Measurements from ENCODE around the gene IKZF2.

IKZF2 gene

DNA sequence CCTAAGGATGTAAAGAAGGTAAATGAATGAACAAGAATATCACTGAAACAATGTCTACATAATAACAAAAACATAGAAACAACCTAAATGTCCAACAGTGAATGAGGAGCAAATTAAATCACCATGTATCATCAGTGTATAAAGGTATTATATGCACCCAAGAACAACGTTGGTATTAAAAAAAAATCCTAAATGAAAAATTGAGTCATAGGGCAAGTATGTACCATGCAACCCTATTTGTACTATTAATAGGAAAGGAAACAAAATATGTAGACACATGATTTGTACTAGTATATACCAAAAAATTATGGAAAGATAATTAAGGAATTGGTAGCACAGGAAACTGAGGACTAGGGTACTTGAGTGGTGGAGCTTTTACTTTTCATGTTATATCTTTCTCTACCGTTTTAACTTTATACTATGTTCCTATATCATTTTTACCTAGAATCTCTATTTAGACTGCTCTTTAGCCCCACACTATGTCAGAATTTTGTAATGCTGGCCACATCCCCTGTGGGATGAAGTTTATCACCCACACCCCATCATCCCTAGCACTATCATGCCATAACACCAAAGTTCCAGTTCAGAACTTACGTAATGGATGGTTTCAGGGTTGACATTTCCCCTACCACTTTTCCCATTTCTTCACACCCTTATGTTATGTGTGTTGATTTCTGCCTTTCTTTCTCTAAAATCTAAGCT is 25.6 kb downstream of the IKZF2 start:
- DNase-seq (ENCODE audit: low spot score) = no peak
- Histone ChIP-seq H3K4me3 (no peak overlapping the region), H3K27ac (no peak overlapping the region)
- no peak for TF ChIP-seq CTCF (IDR thresholded peaks at IDR 0.05)

- no peak overlapping the region for H3K4me3 ChIP-seq
- no peak overlapping the region for H3K27ac ChIP-seq
- DNase-seq (ENCODE audit: low spot score) = no peak
Observed at GRCh38 chr2:213122725-213123124, 28.7 kb downstream of the IKZF2 start.

DNA sequence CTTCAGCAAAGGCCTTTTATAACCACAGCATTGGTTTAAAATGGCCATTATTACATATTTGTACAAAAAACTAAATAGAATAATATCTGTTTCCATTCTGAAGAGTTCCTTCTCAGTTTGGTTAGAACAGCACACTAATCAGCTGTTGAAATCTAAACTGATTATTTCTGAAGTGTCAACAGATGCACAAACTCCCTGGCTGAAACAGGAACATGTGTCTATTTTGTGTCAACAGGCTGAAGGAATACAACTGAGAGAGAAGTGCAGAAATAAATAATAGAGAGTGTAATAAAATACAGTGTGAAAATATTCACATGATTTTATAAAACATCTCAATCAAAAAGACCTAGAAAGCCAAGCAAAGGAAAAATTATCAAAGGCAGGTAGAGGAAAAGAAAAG is 29.7 kb downstream of the IKZF2 start:
- no peak for DNase-seq (ENCODE audit: low spot score)
- TF ChIP-seq CTCF (IDR thresholded peaks at IDR 0.05) = no peak
- no peak overlapping the region for H3K27ac ChIP-seq
- H3K4me3 ChIP-seq = no peak overlapping the region

More at GRCh38 chr2:213122725-213123124, 28.7 kb downstream of the IKZF2 start:
- TF ChIP-seq CTCF (IDR thresholded peaks at IDR 0.05) = no peak

DNA sequence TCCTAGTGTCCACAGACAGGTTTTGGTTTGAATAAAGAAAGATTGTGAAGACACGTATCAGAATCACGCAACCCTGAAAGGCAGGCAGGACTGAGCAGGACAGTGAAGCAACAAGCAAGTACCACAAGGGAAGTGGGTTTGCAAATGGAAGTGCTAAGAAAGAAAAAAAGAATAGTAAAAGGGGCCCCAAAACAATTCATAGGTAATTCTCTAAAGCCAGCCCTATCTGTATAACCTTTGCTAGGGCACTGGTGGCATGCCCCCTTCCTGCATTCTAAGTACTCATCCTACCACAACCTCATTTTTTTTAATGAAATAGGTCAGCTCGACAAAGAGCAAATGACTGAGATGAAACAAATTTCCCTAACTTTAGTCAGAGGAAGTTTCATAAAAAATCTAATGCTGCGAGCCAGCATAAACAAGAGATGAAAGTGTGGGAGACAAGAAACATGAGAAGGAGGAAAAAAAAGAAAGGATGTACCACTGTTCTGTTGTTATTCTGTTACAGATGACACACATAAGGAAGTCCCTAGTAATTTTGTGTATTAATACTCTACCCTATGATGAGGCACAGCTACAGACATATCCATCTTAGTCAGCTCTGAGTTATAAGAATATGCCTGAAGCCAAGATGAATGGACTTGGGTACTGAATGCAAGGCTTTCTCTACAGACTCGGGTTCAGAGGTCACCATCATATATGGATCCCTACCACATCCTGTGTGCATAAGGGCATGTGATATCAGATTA is 32.2 kb downstream of the IKZF2 start:
- DNase-seq (ENCODE audit: low spot score) = no peak
- TF ChIP-seq CTCF (IDR thresholded peaks at IDR 0.05) = no peak
- no peak overlapping the region for H3K4me3 ChIP-seq
- no peak overlapping the region for H3K27ac ChIP-seq

DNA sequence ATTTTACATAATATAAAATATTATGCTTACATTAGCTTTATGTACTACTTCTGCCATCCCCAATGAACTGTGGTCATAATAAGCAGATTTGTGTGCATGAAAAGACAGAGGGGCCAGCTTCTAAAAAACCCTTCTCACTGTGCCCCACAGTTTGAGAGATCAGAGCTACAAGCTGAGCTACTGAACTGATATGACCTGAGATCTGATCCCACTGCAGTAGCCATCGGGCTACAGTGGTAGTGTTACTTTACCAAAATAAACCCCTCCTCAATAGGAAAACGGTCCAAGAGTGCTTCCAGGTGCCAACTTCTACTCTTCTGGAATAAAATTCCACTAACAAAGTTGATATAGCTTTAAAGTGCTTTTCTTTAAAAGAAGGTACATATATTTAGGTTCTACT is 43.1 kb downstream of the IKZF2 start:
- Histone ChIP-seq H3K4me3 (no peak overlapping the region), H3K27ac (no peak overlapping the region)
- TF ChIP-seq CTCF (IDR thresholded peaks at IDR 0.05) = no peak
- DNase-seq (ENCODE audit: low spot score) = no peak

GRCh38 chr2:213107728-213108127 is 43.7 kb downstream of the IKZF2 start:
- Histone ChIP-seq H3K27ac (no peak overlapping the region), H3K4me3 (no peak overlapping the region)
- DNase-seq (ENCODE audit: low spot score) = no peak
- TF ChIP-seq CTCF (IDR thresholded peaks at IDR 0.05) = no peak

DNA sequence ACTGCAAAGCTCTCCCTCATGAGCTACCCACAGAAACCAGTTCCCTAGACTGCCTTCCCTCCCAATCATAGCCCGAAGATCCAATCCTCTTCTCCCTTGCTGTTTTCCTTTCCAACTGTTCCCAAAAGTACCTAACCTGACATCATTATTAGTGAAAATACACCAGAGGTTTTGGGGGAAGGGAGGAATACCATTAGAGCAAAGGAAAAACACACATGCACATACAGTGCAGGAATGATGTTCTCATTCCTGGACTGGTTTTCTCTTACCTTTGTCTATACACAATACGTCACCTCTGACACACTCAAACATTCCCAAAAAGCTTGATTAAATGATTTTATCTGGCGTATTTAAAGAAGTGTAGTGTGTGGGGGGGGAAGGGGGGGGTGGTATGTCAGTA is 46.2 kb downstream of the IKZF2 start:
- no peak for DNase-seq (ENCODE audit: low spot score)
- Histone ChIP-seq H3K27ac (no peak overlapping the region), H3K4me3 (no peak overlapping the region)
- TF ChIP-seq CTCF (IDR thresholded peaks at IDR 0.05) = no peak
